NK-92 (cell line): ENCODE data around the gene OR10X1.

Experiments
- DNase-seq: peaks from one replicate; lab custom pipeline; 2025; ENCODE audit not compliant: unreplicated experiment; lab: John Stamatoyannopoulos, UW

OR10X1 gene, protein sequence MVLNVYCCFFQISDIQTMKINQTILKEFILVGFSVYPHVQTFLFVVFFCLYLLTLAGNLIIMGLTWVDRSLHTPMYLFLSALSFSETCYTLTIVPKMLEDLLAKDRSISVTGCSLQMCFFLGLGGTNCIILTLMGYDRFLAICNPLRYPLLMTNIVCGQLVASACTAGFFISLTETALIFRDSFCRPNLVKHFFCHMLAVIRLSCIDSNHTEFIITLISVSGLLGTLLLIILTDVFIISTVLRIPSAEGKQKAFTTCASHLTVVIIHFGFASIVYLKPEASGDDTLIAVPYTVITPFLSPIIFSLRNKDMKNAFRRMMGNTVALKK

DNA sequence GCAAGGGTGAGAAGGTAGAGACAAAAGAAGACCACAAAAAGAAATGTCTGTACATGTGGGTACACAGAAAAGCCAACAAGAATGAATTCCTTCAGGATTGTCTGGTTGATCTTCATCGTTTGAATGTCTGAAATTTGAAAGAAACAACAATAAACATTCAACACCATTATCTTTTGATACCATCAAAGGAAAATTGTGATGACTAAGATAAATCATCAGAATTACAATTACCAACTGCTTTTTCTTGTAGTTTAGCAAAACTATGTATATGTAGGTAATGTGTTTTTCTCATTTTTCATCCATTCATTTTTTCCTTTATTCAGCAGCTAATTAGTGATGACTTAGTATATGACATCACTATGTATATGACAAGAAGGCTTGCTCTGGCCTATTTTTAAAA, at the start of gene OR10X1:
Gene OR10X1 (minus strand): TSS at position 167 of the 400 bp plus-strand sequence. CDS start 0 bp downstream, at position 167.
- DNase-seq = no peak

DNA sequence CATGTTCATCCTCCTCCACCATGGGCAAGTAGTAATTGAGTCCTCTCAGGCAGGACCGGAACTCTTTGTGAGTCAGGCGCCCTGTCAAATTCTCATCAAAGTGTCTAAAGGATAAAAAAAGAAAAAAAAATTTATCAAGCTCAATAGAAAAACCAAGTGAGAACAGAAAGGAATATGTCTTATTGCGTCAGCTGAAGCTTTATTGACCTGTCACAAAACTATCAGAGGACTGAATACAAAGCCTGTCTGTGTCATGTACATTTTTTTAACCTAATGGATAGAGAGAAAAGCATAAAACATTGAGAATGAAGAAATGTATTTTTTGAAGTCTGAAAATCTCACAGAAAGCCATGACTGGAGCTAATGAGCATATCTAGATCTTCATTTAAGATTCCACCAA, 34.1 kb upstream of the OR10X1 start:
- DNase-seq = no peak

DNA sequence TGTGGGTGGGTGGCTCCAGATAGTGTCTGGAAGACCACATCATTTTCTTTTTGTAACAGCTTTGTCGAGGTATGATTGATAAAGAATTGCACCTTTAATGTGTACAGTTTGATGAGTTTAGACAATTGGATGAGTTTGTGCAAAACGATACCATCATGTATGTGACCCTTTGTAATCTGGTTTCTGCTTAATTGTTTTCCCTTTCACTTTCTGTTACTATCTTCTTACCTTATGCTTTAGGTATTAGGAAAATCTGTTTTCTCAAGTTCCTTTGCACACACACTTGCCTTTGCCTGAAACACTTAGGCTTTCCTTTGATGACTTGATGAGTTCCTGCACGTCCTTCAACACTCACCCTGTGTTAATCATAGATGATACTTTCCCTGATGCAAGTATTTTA, 32.2 kb upstream of the OR10X1 start:
- no peak for DNase-seq

DNA sequence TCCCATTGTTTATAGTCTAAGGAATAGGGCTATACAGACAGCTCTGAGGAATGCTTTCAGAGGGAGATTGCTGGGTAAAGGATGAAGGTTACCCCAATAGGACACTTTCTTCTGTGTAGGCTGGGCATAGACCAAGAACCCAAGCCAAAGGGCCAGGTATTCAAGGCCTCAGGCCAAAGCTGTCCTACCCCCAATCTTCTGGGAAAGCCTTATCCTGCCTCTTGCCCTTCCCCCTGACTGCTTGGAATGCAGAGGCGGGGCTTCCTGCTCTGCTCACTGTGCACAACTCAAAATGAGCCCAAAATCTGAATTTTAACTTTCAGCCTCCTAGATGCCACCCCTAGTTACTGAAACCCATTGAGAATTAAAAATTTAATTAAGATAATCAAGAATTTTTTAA, 27.6 kb upstream of the OR10X1 start:
- DNase-seq = no peak

DNA sequence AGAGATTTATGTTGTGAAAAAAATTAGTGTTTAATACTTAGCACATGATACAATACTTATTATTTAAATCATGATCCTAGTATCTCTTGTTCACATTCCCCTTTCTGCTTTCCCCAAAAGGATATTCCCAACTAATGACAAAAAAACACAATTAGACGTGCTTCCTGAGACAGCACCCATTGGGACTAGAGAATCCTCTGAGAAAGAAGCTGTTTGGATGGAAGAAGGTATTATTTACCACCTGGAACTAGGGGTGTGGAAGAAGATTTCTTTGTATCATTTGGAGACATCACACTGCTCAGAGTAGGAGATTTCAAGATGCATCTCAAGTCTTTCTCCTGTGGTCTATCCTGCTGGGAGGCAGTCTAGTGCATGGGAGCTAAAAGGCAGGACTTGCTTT, 25.3 kb upstream of the OR10X1 start, which contains the start of gene OR10Z1:
Gene OR10Z1 (plus strand): TSS at position 301 of the 400 bp plus-strand sequence. CDS start 1,171 bp downstream, outside the sequence.
- no peak for DNase-seq

DNA sequence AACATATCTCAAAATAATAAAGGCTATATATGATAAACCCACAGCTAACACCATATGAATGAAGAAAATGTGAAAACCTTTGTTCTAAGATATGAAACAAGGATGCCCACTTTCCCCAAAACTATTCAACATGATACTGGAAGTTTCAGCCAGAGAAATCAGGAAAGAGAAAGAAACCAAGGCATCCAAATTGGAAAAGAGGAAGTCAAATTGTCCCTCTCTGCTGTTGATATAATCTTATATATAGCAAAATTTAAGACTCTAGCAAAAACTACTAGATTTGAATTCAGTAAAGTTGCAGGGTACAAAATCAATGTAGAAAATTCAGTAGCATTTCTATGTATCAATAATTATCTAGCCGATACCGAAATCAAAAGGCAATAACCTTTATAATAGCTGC, 21.0 kb upstream of the OR10X1 start:
- DNase-seq = no peak

DNA sequence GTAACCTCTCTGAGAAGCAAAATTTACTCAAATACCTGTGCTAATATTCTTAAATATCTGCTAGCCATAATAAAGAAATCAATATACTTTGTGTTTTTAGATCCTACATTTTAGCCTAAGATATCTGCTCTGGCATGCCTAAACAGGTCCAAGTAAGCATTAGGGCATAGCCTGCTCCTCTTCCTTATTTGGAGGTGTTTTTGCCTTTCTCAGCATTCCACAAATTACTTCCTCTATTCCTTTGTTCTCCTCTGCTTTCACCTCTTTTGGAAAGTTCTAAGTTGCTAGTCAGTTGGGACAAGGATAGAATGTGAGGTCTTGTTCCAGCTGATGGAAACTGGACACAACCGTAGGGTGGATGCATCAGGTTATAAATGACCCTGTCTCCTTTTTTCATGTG, 7.2 kb upstream of the OR10X1 start:
- DNase-seq = no peak

DNA sequence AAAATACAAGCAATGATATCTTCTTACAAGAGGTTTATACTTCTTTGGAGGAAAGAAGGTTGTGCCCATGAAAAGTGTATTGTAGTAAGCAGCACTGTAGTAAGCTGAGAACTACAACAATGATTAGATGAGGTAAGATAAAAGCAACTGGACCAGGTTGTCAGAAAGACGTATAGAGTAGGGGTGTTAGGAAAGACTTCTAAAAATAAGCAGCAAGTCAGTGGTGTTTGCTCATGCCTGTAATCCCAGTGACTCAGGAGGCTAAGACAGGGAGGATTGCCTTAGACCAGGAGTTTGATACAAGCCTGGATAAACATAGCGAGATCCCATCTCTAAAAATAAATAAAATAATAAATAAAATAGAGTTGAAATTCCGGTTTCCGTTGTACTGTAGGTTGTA, 4.3 kb upstream of the OR10X1 start:
- no peak for DNase-seq

DNA sequence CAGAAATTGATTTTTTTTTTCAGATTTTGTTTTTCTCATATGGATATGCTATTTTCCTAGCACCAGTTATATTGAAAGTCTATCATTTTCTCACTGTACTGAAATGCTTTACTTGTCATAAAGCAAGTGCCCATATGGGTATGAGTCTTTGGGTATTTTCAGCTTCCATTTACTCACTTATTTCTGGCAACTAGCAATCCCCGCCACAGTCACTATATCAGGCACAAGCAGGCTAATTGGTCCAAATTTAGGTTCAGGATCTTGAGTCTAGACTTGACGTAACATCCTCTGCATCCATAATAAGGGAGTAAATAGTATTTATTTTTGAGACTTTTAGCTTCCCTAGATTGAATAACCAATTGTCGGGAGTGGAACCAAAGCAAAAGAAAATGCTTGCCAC, 2.1 kb downstream of the OR10X1 start:
- DNase-seq = no peak

DNA sequence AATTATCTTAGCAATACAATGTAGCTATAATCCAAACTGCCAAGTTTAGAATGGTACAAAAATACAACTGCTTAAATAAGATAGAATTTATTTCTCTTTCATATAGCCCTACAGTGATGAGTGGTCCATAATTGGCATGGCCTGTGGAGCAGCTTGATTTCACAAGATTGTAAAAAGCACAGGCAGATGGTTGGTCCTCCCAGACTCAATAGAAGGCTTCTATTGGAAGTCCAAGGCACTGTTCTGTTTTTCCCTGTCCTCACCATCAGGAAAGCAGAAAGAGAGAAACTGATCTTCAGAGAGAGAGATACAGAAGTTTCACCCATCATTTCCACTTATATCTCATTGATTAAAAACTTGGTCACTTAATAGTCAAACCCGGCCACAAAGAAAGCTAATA, 7.5 kb downstream of the OR10X1 start:
- no peak for DNase-seq

DNA sequence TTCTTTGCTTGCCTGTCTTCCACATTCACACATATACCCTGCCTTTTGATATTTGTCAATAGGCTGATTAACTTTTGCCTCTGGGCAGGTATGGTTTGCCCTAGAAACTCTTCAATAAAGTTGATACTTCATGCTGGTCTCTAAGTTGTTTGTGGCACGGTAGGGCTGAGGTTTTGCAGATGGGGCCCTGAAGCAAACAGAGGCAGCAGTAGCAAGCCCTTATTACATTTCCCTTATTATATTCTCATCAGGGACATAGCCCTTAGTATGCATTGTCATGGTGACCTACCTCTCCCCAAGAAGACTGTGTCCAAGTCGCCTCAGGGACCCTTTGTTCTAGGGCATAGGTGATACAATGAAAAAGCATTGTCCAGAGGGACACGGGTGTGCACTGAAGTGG, 9.2 kb downstream of the OR10X1 start, which contains the start of gene OR6P1:
Gene OR6P1 (minus strand): TSS at position 101 of the 400 bp plus-strand sequence. CDS start 6,976 bp downstream, outside the sequence.
- DNase-seq = no peak

DNA sequence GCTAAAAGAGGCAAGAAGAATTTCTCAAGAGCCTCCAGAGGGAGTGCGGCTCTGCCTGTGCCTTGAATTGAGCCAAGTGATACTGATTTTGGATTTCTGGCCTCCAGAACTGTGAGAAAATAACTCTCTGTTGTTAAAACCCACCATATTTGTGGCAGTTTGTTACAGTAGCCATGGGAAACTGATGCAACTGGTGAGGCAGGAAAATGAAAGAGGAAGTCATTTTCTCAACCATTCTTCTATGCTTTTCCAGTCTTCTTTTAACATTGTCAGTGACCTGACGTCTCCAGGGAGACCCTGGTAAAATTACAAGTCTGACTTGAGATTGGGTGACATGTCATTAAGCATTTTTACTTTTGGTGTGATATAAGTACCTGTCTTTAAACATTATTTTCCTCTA, 15.1 kb downstream of the OR10X1 start:
- no peak for DNase-seq

DNA sequence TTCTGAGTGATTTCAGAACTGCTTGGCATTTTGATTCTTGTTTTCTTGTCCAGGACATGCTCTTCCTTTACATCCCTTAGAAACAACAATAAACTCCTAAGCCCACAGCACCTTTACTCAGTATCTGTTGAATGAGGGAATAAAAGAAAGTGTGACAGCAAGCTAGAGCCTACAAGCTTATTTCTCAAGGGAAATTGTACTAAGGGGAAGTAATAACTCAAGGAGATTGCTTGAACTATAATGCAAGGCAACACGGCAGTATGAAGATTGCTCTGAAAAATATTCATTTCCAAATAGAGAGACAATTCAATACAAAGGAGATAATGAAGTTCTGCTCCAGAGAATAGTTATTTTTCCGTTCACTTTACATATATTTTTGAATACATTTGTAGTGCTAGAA, 15.8 kb downstream of the OR10X1 start:
- no peak for DNase-seq

DNA sequence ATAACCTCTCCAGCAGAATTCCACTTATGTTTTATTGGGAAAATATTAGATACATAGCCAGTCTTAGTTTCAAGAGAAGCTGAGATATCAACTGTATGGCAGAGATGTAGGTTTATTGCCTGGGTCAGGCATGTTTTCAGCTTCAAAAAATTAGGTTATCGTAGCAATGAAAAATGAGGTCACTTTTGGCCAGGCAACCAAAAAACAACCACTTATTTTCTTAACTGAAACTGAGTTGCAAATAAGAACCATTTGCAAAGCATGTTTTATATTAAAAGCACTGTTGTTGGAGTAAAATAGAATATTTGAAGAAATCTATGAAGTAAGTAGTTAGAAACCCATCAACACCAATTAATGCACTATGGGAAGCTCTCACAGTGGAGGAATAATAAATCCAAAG, 20.0 kb downstream of the OR10X1 start:
- DNase-seq = no peak

DNA sequence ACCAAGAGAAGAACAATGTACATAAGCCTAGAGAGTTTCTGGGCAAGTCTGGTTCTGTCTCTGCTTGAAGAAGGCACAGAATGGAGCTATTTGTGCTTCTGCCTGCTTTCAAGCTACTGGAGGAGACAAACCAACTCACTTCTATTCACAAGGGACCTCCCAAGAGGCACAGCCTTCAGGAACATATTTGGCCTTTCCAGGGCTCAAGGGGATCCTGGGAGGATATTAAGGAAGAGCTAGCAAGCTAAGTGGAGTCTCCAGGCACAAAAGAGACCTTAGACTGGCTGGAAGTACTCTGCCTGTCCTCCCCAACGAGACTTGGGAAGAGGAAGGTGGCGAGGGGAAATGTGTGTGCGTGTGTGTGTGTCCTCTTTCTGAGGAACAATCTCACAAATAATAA, 25.3 kb downstream of the OR10X1 start, which contains the start of gene OR6Y1:
Gene OR6Y1 (minus strand): TSS at position 54 of the 400 bp plus-strand sequence. CDS start 6,300 bp downstream, outside the sequence.
- no peak for DNase-seq

DNA sequence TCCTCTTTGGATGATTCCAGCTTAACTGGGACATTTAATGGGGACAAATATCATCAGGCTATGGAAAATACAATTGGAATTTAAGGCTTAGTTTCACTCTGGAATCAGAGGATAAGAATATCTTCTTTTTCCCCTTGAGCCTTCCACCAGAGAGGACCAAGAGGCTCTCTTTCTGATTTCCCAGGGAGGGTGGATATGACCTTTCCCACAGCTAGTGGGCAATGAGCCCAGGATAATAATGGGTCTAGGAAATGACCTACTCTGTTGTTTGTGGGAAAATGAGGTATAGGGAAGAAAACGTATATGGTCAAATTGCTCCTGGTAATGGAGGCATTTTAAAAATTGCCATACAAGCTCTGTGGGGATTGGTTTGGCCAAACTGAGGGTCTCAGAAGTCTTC, 27.4 kb downstream of the OR10X1 start:
- DNase-seq = no peak

DNA sequence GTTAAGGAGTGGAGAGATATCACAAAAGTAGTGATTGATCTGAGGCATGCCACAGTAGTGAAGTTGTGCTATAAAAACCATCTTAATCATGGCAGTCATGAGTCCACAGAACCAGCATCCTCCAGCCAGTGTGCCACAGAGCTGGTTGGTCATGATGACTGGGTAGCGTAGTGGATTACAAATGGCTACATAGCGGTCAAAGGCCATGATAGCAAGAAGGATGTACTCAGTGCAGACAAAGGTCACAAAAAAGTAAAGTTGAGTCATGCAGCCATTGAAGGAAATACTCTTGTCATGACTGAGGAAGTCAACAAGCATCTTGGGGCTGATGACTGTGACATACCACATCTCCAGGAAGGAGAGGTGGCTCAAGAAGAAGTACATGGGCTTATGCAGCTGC, 32.2 kb downstream of the OR10X1 start:
- DNase-seq = no peak

DNA sequence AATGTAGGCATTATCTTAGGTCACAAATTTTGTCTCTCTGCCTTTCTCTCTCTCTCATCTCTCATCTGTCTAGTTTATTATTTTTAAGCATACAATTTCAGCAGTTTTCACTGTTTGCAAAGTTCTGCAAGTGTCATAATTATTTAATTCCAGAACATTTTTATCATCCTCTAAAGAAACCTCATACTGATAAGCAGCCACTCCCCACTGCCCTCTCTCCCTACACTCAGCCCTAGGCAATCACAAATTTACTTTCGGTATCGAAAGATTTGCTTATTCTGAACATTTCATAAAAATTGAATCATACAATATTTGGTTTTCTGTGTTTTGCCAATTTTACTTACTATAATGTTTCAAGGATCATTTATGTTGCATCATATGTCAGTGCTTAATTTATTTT, 42.1 kb downstream of the OR10X1 start:
- DNase-seq = no peak

DNA sequence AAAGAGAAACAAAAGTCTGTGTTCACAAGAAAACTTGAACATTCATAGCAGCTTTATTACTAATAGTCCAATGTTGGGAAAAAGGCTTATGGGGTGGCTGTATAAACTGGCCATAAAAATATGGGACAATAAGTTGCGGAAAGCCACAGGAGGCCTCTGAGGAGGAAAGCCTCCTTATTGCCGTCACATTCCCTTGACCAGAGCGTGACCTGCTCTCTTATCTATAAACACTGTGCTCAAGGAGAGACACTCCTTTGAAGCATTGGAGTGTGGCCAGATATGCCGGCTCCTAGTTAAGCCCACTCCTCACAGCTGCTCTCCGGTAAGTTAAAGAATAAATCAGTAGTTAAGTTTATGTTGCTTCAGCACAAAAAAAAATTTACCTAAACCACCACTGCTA, 45.2 kb downstream of the OR10X1 start:
- no peak for DNase-seq
